ENCODE data around the gene UVRAG.

UVRAG gene

GRCh38 chr11:76038608-76039007 is 223.6 kb downstream of the UVRAG start:
- Histone ChIP-seq H2BK5ac (ENCODE audit: low read length) (no peak overlapping the region), H3K14ac (ENCODE audit: low read length) (no peak overlapping the region), H3K27me3 (ENCODE audit: control insufficient read depth in 3 of 3, insufficient read depth in 3 of 3, low read depth in 1 of 3, low read length in 3 of 3) (no peaks in the 10 kb centered on the region), H3K79me1 (ENCODE audit: low read depth, low read length) (no peaks in the 10 kb centered on the region), H2BK120ac (ENCODE audit: low read depth, low read length) (no peak overlapping the region), H3K23ac (ENCODE audit: low read depth, low read length, poor library complexity) (no peak overlapping the region), H4K91ac (ENCODE audit: low read depth, low read length, poor library complexity) (no peak overlapping the region), H3K4me3 (ENCODE audit: low read length in 2 of 2) (no peak overlapping the region), H3K9ac (ENCODE audit: low read depth, low read length, poor library complexity) (no peak overlapping the region), H3K18ac (ENCODE audit: low read length) (no peak overlapping the region), H2AK5ac (ENCODE audit: low read depth, low read length) (no peak overlapping the region), H3K36me3 (replicated peaks in 1 of 2; ENCODE audit: control insufficient read depth in 2 of 2, insufficient read depth in 2 of 2, low read length in 2 of 2) (peaks cover 0 to 7% of the 10 kb centered on the region in 2 donors), H3K9me3 (replicated peaks in 1 of 2; ENCODE audit: control insufficient read depth in 2 of 2, insufficient read depth in 1 of 2, low read depth in 1 of 2, low read length in 2 of 2) (peaks cover 2 to 4% of the 10 kb centered on the region in 2 donors), H4K8ac (ENCODE audit: low read depth, low read length) (no peak overlapping the region), H2BK12ac (ENCODE audit: low read length) (no peak overlapping the region), H2BK15ac (ENCODE audit: low read length) (no peak overlapping the region), H2AFZ (ENCODE audit: low read length) (no peak overlapping the region), H3K4me2 (ENCODE audit: insufficient read depth, low read length, poor library complexity, severe bottlenecking) (no peak overlapping the region), H3K4me1 (ENCODE audit: control insufficient read depth in 2 of 2, insufficient read depth in 1 of 2, low read depth in 1 of 2, low read length in 2 of 2) (no peaks in the 10 kb centered on the region), H3K4ac (ENCODE audit: low read length) (no peak overlapping the region), H3K27ac (replicated peaks; ENCODE audit: low read length) (no peak overlapping the region)
- DNase-seq (ENCODE audit: low spot score): no peak

- no CpG with 5 or more reads among the region's 3 CpGs for WGBS, 2 donors (ENCODE audit: extremely low coverage in 2 of 2, insufficient read length in 2 of 2, insufficient replicate concordance in 1 of 2)
- Histone ChIP-seq H2BK12ac (ENCODE audit: low read length) (no peak overlapping the region), H2AK5ac (ENCODE audit: low read depth, low read length) (no peak overlapping the region), H2BK120ac (ENCODE audit: low read depth, low read length) (no peak overlapping the region), H3K18ac (ENCODE audit: low read length) (no peak overlapping the region), H3K23ac (ENCODE audit: low read depth, low read length, poor library complexity) (no peak overlapping the region), H2BK15ac (ENCODE audit: low read length) (no peak overlapping the region), H3K9me3 (replicated peaks in 1 of 2; ENCODE audit: control insufficient read depth in 2 of 2, insufficient read depth in 1 of 2, low read depth in 1 of 2, low read length in 2 of 2) (peaks cover 2 to 4% of the 10 kb centered on the region in 2 donors), H3K27ac (replicated peaks; ENCODE audit: low read length) (no peak overlapping the region), H2AFZ (ENCODE audit: low read length) (no peak overlapping the region), H3K36me3 (replicated peaks in 1 of 2; ENCODE audit: control insufficient read depth in 2 of 2, insufficient read depth in 2 of 2, low read length in 2 of 2) (peaks cover 0 to 7% of the 10 kb centered on the region in 2 donors), H3K27me3 (ENCODE audit: control insufficient read depth in 3 of 3, insufficient read depth in 3 of 3, low read depth in 1 of 3, low read length in 3 of 3) (no peaks in the 10 kb centered on the region), H3K4me2 (ENCODE audit: insufficient read depth, low read length, poor library complexity, severe bottlenecking) (no peak overlapping the region), H3K4ac (ENCODE audit: low read length) (no peak overlapping the region), H3K14ac (ENCODE audit: low read length) (no peak overlapping the region), H3K9ac (ENCODE audit: low read depth, low read length, poor library complexity) (no peak overlapping the region), H2BK5ac (ENCODE audit: low read length) (no peak overlapping the region), H3K79me1 (ENCODE audit: low read depth, low read length) (no peaks in the 10 kb centered on the region), H4K8ac (ENCODE audit: low read depth, low read length) (no peak overlapping the region), H3K4me1 (ENCODE audit: control insufficient read depth in 2 of 2, insufficient read depth in 1 of 2, low read depth in 1 of 2, low read length in 2 of 2) (peaks cover 3% of the 10 kb centered on the region in 2 donors), H4K91ac (ENCODE audit: low read depth, low read length, poor library complexity) (no peak overlapping the region), H3K4me3 (ENCODE audit: low read length in 2 of 2) (peak overlapping the region in 1 of 2 donors; percentile 48)
- DNase-seq (ENCODE audit: low spot score): no peak
Observed at GRCh38 chr11:76041208-76041607, 226.2 kb downstream of the UVRAG start.

- no peak overlapping the region for H3K27ac ChIP-seq (replicated peaks; ENCODE audit: low read length)
- H3K4me2 ChIP-seq (ENCODE audit: insufficient read depth, low read length, poor library complexity, severe bottlenecking): no peak overlapping the region
- H2BK5ac ChIP-seq (ENCODE audit: low read length): no peak overlapping the region
- H3K9me3 ChIP-seq (replicated peaks in 1 of 2; ENCODE audit: control insufficient read depth in 2 of 2, insufficient read depth in 1 of 2, low read depth in 1 of 2, low read length in 2 of 2): peaks cover 10 to 21% of the 10 kb centered on the region in 2 donors
- H3K4me3 ChIP-seq (ENCODE audit: low read length in 2 of 2): no peak overlapping the region
- H4K91ac ChIP-seq (ENCODE audit: low read depth, low read length, poor library complexity): no peak overlapping the region
- H3K14ac ChIP-seq (ENCODE audit: low read length): no peak overlapping the region
- no peak overlapping the region for H2AK5ac ChIP-seq (ENCODE audit: low read depth, low read length)
- no peak overlapping the region for H3K18ac ChIP-seq (ENCODE audit: low read length)
- H2BK120ac ChIP-seq (ENCODE audit: low read depth, low read length): no peak overlapping the region
- no peak overlapping the region for H4K8ac ChIP-seq (ENCODE audit: low read depth, low read length)
- no peaks in the 10 kb centered on the region for H3K79me1 ChIP-seq (ENCODE audit: low read depth, low read length)
- peaks cover 0 to 4% of the 10 kb centered on the region in 2 donors for H3K36me3 ChIP-seq (replicated peaks in 1 of 2; ENCODE audit: control insufficient read depth in 2 of 2, insufficient read depth in 2 of 2, low read length in 2 of 2)
- WGBS, 2 donors (ENCODE audit: extremely low coverage in 2 of 2, insufficient read length in 2 of 2, insufficient replicate concordance in 1 of 2): no CpG with 5 or more reads among the region's 7 CpGs
- H3K9ac ChIP-seq (ENCODE audit: low read depth, low read length, poor library complexity): no peak overlapping the region
- no peak overlapping the region for H2BK12ac ChIP-seq (ENCODE audit: low read length)
- DNase-seq (ENCODE audit: low spot score): no peak
- H2BK15ac ChIP-seq (ENCODE audit: low read length): no peak overlapping the region
- peaks cover 3% of the 10 kb centered on the region in 2 donors for H3K4me1 ChIP-seq (ENCODE audit: control insufficient read depth in 2 of 2, insufficient read depth in 1 of 2, low read depth in 1 of 2, low read length in 2 of 2)
- no peaks in the 10 kb centered on the region for H3K27me3 ChIP-seq (ENCODE audit: control insufficient read depth in 3 of 3, insufficient read depth in 3 of 3, low read depth in 1 of 3, low read length in 3 of 3)
- no peak overlapping the region for H3K23ac ChIP-seq (ENCODE audit: low read depth, low read length, poor library complexity)
- H3K4ac ChIP-seq (ENCODE audit: low read length): no peak overlapping the region
- H2AFZ ChIP-seq (ENCODE audit: low read length): no peak overlapping the region
Observed at GRCh38 chr11:76044750-76045320, 229.8 kb downstream of the UVRAG start.

- H2BK12ac ChIP-seq (ENCODE audit: low read length): no peak overlapping the region
- H3K4me3 ChIP-seq (ENCODE audit: low read length in 2 of 2): no peak overlapping the region
- H3K9me3 ChIP-seq (replicated peaks in 1 of 2; ENCODE audit: control insufficient read depth in 2 of 2, insufficient read depth in 1 of 2, low read depth in 1 of 2, low read length in 2 of 2): peaks cover 10 to 29% of the 10 kb centered on the region in 2 donors
- H3K79me1 ChIP-seq (ENCODE audit: low read depth, low read length): no peaks in the 10 kb centered on the region
- no peak for DNase-seq (ENCODE audit: low spot score)
- H3K36me3 ChIP-seq (replicated peaks in 1 of 2; ENCODE audit: control insufficient read depth in 2 of 2, insufficient read depth in 2 of 2, low read length in 2 of 2): peaks cover 0 to 5% of the 10 kb centered on the region in 2 donors
- H2AFZ ChIP-seq (ENCODE audit: low read length): no peak overlapping the region
- no peaks in the 10 kb centered on the region for H3K27me3 ChIP-seq (ENCODE audit: control insufficient read depth in 3 of 3, insufficient read depth in 3 of 3, low read depth in 1 of 3, low read length in 3 of 3)
- H3K18ac ChIP-seq (ENCODE audit: low read length): no peak overlapping the region
- H4K8ac ChIP-seq (ENCODE audit: low read depth, low read length): no peak overlapping the region
- H2BK5ac ChIP-seq (ENCODE audit: low read length): no peak overlapping the region
- H3K14ac ChIP-seq (ENCODE audit: low read length): no peak overlapping the region
- H2BK15ac ChIP-seq (ENCODE audit: low read length): no peak overlapping the region
- H3K4me1 ChIP-seq (ENCODE audit: control insufficient read depth in 2 of 2, insufficient read depth in 1 of 2, low read depth in 1 of 2, low read length in 2 of 2): peaks cover 3% of the 10 kb centered on the region in 2 donors
- no peak overlapping the region for H3K23ac ChIP-seq (ENCODE audit: low read depth, low read length, poor library complexity)
- no peak overlapping the region for H3K4ac ChIP-seq (ENCODE audit: low read length)
- no peak overlapping the region for H4K91ac ChIP-seq (ENCODE audit: low read depth, low read length, poor library complexity)
- no peak overlapping the region for H2BK120ac ChIP-seq (ENCODE audit: low read depth, low read length)
- no peak overlapping the region for H3K27ac ChIP-seq (replicated peaks; ENCODE audit: low read length)
- H3K9ac ChIP-seq (ENCODE audit: low read depth, low read length, poor library complexity): no peak overlapping the region
- no peak overlapping the region for H3K4me2 ChIP-seq (ENCODE audit: insufficient read depth, low read length, poor library complexity, severe bottlenecking)
- no CpG with 5 or more reads among the region's 1 CpG for WGBS, 2 donors (ENCODE audit: extremely low coverage in 2 of 2, insufficient read length in 2 of 2, insufficient replicate concordance in 1 of 2)
- H2AK5ac ChIP-seq (ENCODE audit: low read depth, low read length): no peak overlapping the region
Observed at GRCh38 chr11:76047231-76047630, 232.2 kb downstream of the UVRAG start.

All from neuronal stem cell (in vitro differentiated cells).